ENCODE data around the gene OTUD3. TPM values are rescaled to one million over a fixed set of nuclear protein-coding genes. Genes with fewer than 3 reads are reported as not detected.

Gene OTUD3
- polyA plus RNA-seq, 1 of the 3 experiments (the other 2 are of a cell fraction), result 2.6 TPM

- TF ChIP-seq, protein P1, sequence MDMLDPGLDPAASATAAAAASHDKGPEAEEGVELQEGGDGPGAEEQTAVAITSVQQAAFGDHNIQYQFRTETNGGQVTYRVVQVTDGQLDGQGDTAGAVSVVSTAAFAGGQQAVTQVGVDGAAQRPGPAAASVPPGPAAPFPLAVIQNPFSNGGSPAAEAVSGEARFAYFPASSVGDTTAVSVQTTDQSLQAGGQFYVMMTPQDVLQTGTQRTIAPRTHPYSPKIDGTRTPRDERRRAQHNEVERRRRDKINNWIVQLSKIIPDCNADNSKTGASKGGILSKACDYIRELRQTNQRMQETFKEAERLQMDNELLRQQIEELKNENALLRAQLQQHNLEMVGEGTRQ (IDR thresholded peaks at IDR 0.05; ENCODE audit: borderline replicate concordance, low read depth, low read length), result no peak
- TF ChIP-seq GABPA (IDR thresholded peaks at IDR 0.05; ENCODE audit: low read depth), result no peak
- no peak for TF ChIP-seq ELF1 (IDR thresholded peaks at IDR 0.05)
- TF ChIP-seq, protein P2, sequence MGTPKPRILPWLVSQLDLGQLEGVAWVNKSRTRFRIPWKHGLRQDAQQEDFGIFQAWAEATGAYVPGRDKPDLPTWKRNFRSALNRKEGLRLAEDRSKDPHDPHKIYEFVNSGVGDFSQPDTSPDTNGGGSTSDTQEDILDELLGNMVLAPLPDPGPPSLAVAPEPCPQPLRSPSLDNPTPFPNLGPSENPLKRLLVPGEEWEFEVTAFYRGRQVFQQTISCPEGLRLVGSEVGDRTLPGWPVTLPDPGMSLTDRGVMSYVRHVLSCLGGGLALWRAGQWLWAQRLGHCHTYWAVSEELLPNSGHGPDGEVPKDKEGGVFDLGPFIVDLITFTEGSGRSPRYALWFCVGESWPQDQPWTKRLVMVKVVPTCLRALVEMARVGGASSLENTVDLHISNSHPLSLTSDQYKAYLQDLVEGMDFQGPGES (IDR thresholded peaks at IDR 0.05; ENCODE audit: low read depth, low read length), result no peak
These were observed 42.0 kb upstream of the OTUD3 start (continued) for GRCh38 chr1:19840228-19840627.

GRCh38 chr1:19844731-19845495, 37.3 kb upstream of the OTUD3 start:
- Histone ChIP-seq H3K4me3 (ENCODE audit: low read depth in 2 of 2, low read length in 1 of 2) (no peak overlapping the region), H3K27ac (ENCODE audit: low read depth in 2 of 2, low read length in 1 of 2) (no peak overlapping the region), H3K79me2 (ENCODE audit: insufficient read depth) (no peaks in the 10 kb centered on the region), H3K9me2 (no peaks in the 10 kb centered on the region), H4K20me1 (ENCODE audit: insufficient read depth) (no peaks in the 10 kb centered on the region), H3K27me3 (ENCODE audit: insufficient read depth) (0 out of 2 replicates have a peak, but pooled peaks cover 5% of the 10 kb centered on the region), H3K9ac (no peak overlapping the region), H3K9me3 (no peaks in the 10 kb centered on the region), H3K4me1 (ENCODE audit: control insufficient read depth in 1 of 2, insufficient read depth in 2 of 2, low read depth in 1 of 2, low read length in 1 of 2) (no peaks in the 10 kb centered on the region), H3F3A (replicated peaks; ENCODE audit: insufficient read depth) (no peaks in the 10 kb centered on the region), H3K36me3 (replicated peaks in 1 of 2; ENCODE audit: control insufficient read depth in 1 of 2, insufficient read depth in 2 of 2, low read length in 1 of 2) (no peaks in the 10 kb centered on the region), H2AFZ (ENCODE audit: low read depth) (no peak overlapping the region), H3K4me2 (no peak overlapping the region)
- ChIA-PET POLR2A (no interaction called here), CTCF (interaction anchor here (1.3 kb wide), 1 partner anchor 83 kb away, joined by 3 read pairs; no protein-coding TSS in a partner anchor)
- no peak for TF ChIP-seq FOXM1 (IDR thresholded peaks at IDR 0.05; ENCODE audit: low read depth)
- 47% methylated on average over 11 of the region's 11 CpGs for WGBS (ENCODE audit: low lambda C conversion rate)
- no peak for DNase-seq

- H3K36me3 ChIP-seq (replicated peaks in 1 of 2; ENCODE audit: control insufficient read depth in 1 of 2, insufficient read depth in 2 of 2, low read length in 1 of 2), result no peaks in the 10 kb centered on the region
- no peaks in the 10 kb centered on the region for H3K4me1 ChIP-seq (ENCODE audit: control insufficient read depth in 1 of 2, insufficient read depth in 2 of 2, low read depth in 1 of 2, low read length in 1 of 2)
- no peak overlapping the region for H3K4me2 ChIP-seq
- no peak for DNase-seq
- 89% methylated on average over 8 of the region's 8 CpGs for WGBS (ENCODE audit: low lambda C conversion rate)
- 0 out of 2 replicates have a peak, but pooled peaks cover 5% of the 10 kb centered on the region for H3K27me3 ChIP-seq (ENCODE audit: insufficient read depth)
- no peaks in the 10 kb centered on the region for H3F3A ChIP-seq (replicated peaks; ENCODE audit: insufficient read depth)
- no peak overlapping the region for H3K9ac ChIP-seq
- TF ChIP-seq FOXJ3 (CRISPR knock-in tag; IDR thresholded peaks at IDR 0.05), result no peak
- TF ChIP-seq EZH2phosphoT487 (IDR thresholded peaks at IDR 0.05; ENCODE audit: borderline replicate concordance, low read depth), result no peak
- TF ChIP-seq USF1 (IDR thresholded peaks at IDR 0.05; ENCODE audit: borderline replicate concordance, low read depth), result no peak
- TF ChIP-seq YY1 (IDR thresholded peaks at IDR 0.05; ENCODE audit: low read depth), result no peak
- no peak for TF ChIP-seq MEF2A (IDR thresholded peaks at IDR 0.05; ENCODE audit: borderline replicate concordance, low read depth)
- TF ChIP-seq RFX5 (IDR thresholded peaks at IDR 0.05; ENCODE audit: low read length), result no peak
- no peak for TF ChIP-seq NRF1 (IDR thresholded peaks at IDR 0.05; ENCODE audit: low read depth, low read length)
- no peak for TF ChIP-seq CHD2 (IDR thresholded peaks at IDR 0.05; ENCODE audit: low read length, partially characterized antibody)
- TF ChIP-seq FOXM1 (IDR thresholded peaks at IDR 0.05; ENCODE audit: low read depth), result no peak
- no peak for TF ChIP-seq FOSL2 (IDR thresholded peaks at IDR 0.05; ENCODE audit: borderline replicate concordance, low read depth)
- TF ChIP-seq POLR2AphosphoS5 (IDR thresholded peaks at IDR 0.05; ENCODE audit: low read depth, low read length), result no peak
- ChIA-PET POLR2A (no interaction called here), CTCF (interaction anchor here (1.3 kb wide), 1 partner anchor 84 kb away, joined by 3 read pairs; no protein-coding TSS in a partner anchor)
- H3K9me3 ChIP-seq, result no peaks in the 10 kb centered on the region
- H3K4me3 ChIP-seq (ENCODE audit: low read depth in 2 of 2, low read length in 1 of 2), result no peak overlapping the region
- H2AFZ ChIP-seq (ENCODE audit: low read depth), result no peak overlapping the region
- H4K20me1 ChIP-seq (ENCODE audit: insufficient read depth), result no peaks in the 10 kb centered on the region
- no peak overlapping the region for H3K27ac ChIP-seq (ENCODE audit: low read depth in 2 of 2, low read length in 1 of 2)
- no peaks in the 10 kb centered on the region for H3K9me2 ChIP-seq
- no peaks in the 10 kb centered on the region for H3K79me2 ChIP-seq (ENCODE audit: insufficient read depth)
These were observed 36.6 kb upstream of the OTUD3 start for GRCh38 chr1:19845555-19845954.

Data from SK-N-SH (cell line).